PFSK-1 (cell line): ENCODE data around the gene AIP.

Source experiments
- FOXP2 ChIP-seq: optimal IDR thresholded peaks from 2 replicates; pipeline ENCODE3; 2011; ENCODE audit warnings: borderline replicate concordance, control low read depth, inconsistent platforms; ENCODE audit not compliant: insufficient read depth; ENCODE audit errors: extremely low read length, extremely low read depth
- POLR2AphosphoS5 ChIP-seq: IDR thresholded peaks from 2 replicates; pipeline ENCODE4 v1.6.1; 2012; ENCODE audit warnings: low read depth, mild to moderate bottlenecking, control low read depth, low read length, moderate library complexity
- REST ChIP-seq, 2 experiments: IDR thresholded peaks; 2 replicates each; pipeline versions ENCODE4 v1.6.1 to v1.8.0; 2011 to 2012; ENCODE audit warnings: low read depth in 2 of 2, low read length in 2 of 2, control low read depth in 1 of 2, inconsistent platforms in 1 of 2, mild to moderate bottlenecking in 1 of 2, moderate library complexity in 1 of 2; ENCODE audit not compliant: insufficient read depth in 1 of 2
- SIN3A ChIP-seq: IDR thresholded peaks from 2 replicates; pipeline ENCODE4 v1.6.1; 2012; ENCODE audit warnings: mild to moderate bottlenecking, low read length, moderate library complexity, borderline replicate concordance; ENCODE audit not compliant: insufficient read depth
- TAF1 ChIP-seq: IDR thresholded peaks from 2 replicates; pipeline ENCODE4 v1.6.1; 2012; ENCODE audit warnings: low read length, control low read depth, borderline replicate concordance; ENCODE audit not compliant: insufficient read depth

The AIP gene

GRCh38 chr11:67468759-67469507, 13.9 kb upstream of the AIP start, which contains the start of gene TMEM134:
Gene TMEM134, minus strand, starts transcription at chr11:67469251. Its CDS starts 59 bp downstream, at chr11:67469192.
- TF ChIP-seq POLR2AphosphoS5 (peak; percentile 84), REST (IDR thresholded peaks at IDR 0.05; ENCODE audit: insufficient read depth in 1 of 2, low read depth in 2 of 2, low read length in 2 of 2) (0 out of 4 replicates have a peak, but pooled peaks of 1 of the 2 experiments have one; percentile 27), SIN3A (peak; percentile 60; the same call in 1 of the 2 replicates), FOXP2 (peak; percentile 83), TAF1 (0 out of 2 replicates have a peak, but pooled peaks have one; percentile 75)

DNA sequence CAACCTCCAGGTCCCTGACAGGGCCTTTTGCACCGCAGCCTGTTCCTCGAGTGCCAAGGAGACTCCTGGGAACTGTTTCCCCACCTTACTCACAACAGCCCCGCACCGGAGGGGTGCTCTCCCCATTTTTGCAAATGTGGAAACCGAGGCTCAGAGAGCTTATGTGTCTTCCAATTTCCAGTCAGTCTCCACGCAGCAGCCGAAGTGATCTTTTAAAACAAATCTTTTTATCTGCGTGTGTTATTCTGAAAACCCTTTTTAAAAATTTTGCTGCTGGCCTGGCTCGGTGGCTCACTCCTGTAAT, 13.4 kb upstream of the AIP start:
- TF ChIP-seq POLR2AphosphoS5 (no peak), TAF1 (no peak), REST (IDR thresholded peaks at IDR 0.05; ENCODE audit: insufficient read depth in 1 of 2, low read depth in 2 of 2, low read length in 2 of 2) (no peak)

GRCh38 chr11:67470337-67471002, 12.4 kb upstream of the AIP start:
- TF ChIP-seq TAF1, result no peak
- no peak for TF ChIP-seq POLR2AphosphoS5
- TF ChIP-seq REST (IDR thresholded peaks at IDR 0.05; ENCODE audit: insufficient read depth in 1 of 2, low read depth in 2 of 2, low read length in 2 of 2), result no peak
- no peak for TF ChIP-seq FOXP2
- TF ChIP-seq SIN3A, result no peak

DNA sequence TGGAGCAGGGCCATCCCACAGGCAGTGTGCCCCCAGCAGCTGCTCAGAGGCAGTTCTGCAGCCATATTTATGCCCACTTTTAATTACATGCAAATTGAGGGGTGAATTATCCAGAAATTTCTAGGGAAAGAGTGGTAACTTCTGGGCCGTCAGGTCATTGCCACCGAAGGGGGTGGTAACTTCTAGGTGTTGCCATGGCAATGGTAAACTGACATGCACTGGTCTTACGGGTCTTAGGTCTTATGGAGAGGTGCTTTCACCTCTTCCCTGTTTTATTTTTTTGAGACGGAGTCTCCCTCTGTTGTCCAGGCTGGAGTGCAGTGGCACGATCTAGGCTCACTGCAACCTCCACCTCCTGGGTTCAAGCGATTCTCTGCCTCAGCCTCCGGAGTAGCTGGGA, 9.9 kb upstream of the AIP start:
- no peak for TF ChIP-seq SIN3A
- TF ChIP-seq REST (IDR thresholded peaks at IDR 0.05; ENCODE audit: insufficient read depth in 1 of 2, low read depth in 2 of 2, low read length in 2 of 2), result no peak
- no peak for TF ChIP-seq FOXP2
- TF ChIP-seq POLR2AphosphoS5, result no peak

DNA sequence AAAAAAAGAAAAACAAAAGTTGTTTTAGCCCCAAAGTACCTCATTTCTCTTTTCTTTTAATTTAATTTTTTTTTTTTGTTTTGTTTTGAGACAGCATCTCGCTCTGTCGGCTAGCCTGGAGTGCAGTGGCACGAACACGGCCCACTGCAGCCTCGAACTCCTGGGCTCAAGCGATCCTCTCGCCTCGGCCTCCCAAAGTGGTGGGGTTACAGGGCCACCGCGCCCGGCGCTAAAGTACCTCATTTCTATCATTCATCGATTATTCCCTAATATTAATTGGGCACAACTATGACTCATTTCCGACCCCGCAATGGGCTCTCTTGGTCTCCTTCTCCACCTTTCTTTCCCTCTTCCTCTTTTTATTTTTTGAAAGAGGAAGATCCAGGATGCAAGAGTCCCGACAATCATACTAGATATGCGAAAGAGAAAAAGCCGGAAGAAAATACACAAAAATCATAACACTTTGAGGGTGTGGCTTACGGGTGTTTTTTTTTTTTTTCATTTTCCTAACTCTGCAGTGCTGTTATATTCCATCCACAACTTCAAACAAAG, 475 bp upstream of the AIP start:
- TF ChIP-seq SIN3A, result no peak
- no peak for TF ChIP-seq REST (IDR thresholded peaks at IDR 0.05; ENCODE audit: insufficient read depth in 1 of 2, low read depth in 2 of 2, low read length in 2 of 2)
- TF ChIP-seq POLR2AphosphoS5, result no peak
- TF ChIP-seq TAF1, result no peak
- no peak for TF ChIP-seq FOXP2
